ENCODE data around the gene NT5DC4. TPM values are rescaled to one million over a fixed set of nuclear protein-coding genes. Genes with fewer than 3 reads are reported as not detected.

The NT5DC4 gene
- total and polyA plus RNA-seq, 2 of the 4 experiments (the other 2 are of a cell fraction) = not detected

DNA sequence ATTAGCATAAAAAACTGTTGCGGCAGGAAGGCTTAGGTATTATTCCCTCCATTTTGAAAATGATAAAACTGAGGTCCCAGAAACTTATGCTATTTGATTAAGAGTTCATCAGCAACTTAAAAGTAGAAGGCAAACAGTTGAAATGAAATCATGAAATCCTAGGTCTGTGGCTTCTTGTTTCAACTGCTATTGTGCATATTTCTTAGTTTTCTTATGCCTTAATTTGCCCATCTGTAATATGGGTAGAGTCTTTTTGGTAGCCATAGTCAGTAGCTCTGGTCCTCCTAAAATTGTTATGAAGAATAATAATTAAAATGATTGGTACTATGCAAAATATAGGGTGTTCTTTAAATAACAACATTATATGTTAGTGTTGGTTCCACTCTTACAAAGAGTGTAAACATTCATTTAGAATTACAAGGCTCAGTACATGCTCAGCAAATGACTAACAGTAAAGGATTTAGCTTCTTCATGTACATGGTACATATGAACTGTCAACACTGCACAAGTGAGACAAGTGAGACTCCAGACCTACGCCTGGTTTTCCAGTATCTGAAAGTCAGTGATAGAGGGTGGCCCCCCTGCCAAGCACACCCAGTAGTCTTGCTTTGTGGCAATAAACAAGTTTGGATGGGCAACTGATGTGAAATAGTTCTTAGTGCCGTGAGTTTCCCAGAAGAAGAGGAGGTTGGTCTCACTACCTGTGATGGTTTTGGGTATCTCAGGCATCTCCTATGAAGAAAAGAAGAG is 53.9 kb downstream of the NT5DC4 start:
- no peak overlapping the region for H2AK9ac ChIP-seq (replicated peaks; ENCODE audit: low read depth, low read length, poor library complexity)
- ChIA-PET CTCF (interaction anchor here (1.4 kb wide), 1 partner anchor 167 kb away, joined by 4 read pairs; no protein-coding TSS in a partner anchor), POLR2A (ENCODE audit: unreplicated experiment) (no interaction called here)
- H3K36me3 ChIP-seq (ENCODE audit: control insufficient read depth, insufficient read depth, low read length) = no peaks in the 10 kb centered on the region
- H3K27ac ChIP-seq (ENCODE audit: insufficient read depth, low read length) = no peak overlapping the region
- no peak for ATAC-seq (ENCODE audit: low read depth)
- no peak overlapping the region for H2BK15ac ChIP-seq (ENCODE audit: low read depth, low read length)
- H4K8ac ChIP-seq (ENCODE audit: low read depth in 2 of 2, low read length in 2 of 2) = no peak overlapping the region
- in situ Hi-C loops (cut with MboI; ENCODE audit: low sequenced_read_pairs) (no loop called here), intact Hi-C loops (cut with micrococcal nuclease) (no loop called here), dilution Hi-C loops (cut with HindIII; ENCODE audit: low sequenced_read_pairs, unreplicated experiment) (no loop called here)
- no peaks in the 10 kb centered on the region for H3K27me3 ChIP-seq (ENCODE audit: control insufficient read depth, insufficient read depth, low read length)
- H3K18ac ChIP-seq (ENCODE audit: low read depth, low read length) = no peak overlapping the region
- no peak overlapping the region for H3K14ac ChIP-seq (replicated peaks; ENCODE audit: low read depth, low read length)
- no peaks in the 10 kb centered on the region for H3K79me1 ChIP-seq (ENCODE audit: low read depth in 1 of 2, low read length in 2 of 2)
- H3K4me3 ChIP-seq (ENCODE audit: insufficient read depth, low read depth, low read length) = no peak overlapping the region
- no peak overlapping the region for H2BK5ac ChIP-seq (ENCODE audit: low read depth, low read length, poor library complexity, severe bottlenecking)
- no peak overlapping the region for H2AFZ ChIP-seq (replicated peaks; ENCODE audit: low read length, poor library complexity)
- H3K9me3 ChIP-seq (ENCODE audit: control insufficient read depth, insufficient read depth, low read length) = no peaks in the 10 kb centered on the region
- no peak overlapping the region for H2BK20ac ChIP-seq (ENCODE audit: low read depth, low read length)
- no peak overlapping the region for H4K91ac ChIP-seq (ENCODE audit: insufficient read depth, low read depth, low read length)
- H3K9ac ChIP-seq (ENCODE audit: low read depth, low read length) = no peak overlapping the region
- no TSS peak for BruUV-seq (replicated peaks)
- no peak overlapping the region for H3K4ac ChIP-seq (ENCODE audit: low read depth, low read length)
- H2AK5ac ChIP-seq (ENCODE audit: low read depth, low read length) = no peak overlapping the region
- H4K20me1 ChIP-seq (ENCODE audit: insufficient read depth, low read length) = no peaks in the 10 kb centered on the region
- DNase-seq = no peak
- no peak overlapping the region for H4K5ac ChIP-seq (ENCODE audit: low read depth, low read length)
- no peaks in the 10 kb centered on the region for H3K4me1 ChIP-seq (ENCODE audit: control insufficient read depth, insufficient read depth, low read length)
- H3K23ac ChIP-seq (ENCODE audit: low read depth, low read length) = no peak overlapping the region
- no peak overlapping the region for H3K56ac ChIP-seq (ENCODE audit: extremely low read depth, insufficient read depth, low read length)
- no peak overlapping the region for H2BK120ac ChIP-seq (ENCODE audit: low read depth, low read length)
- TF ChIP-seq MAZ (IDR thresholded peaks at IDR 0.05; ENCODE audit: borderline replicate concordance, low read depth, low read length) = no peak
- TF ChIP-seq, protein P1, sequence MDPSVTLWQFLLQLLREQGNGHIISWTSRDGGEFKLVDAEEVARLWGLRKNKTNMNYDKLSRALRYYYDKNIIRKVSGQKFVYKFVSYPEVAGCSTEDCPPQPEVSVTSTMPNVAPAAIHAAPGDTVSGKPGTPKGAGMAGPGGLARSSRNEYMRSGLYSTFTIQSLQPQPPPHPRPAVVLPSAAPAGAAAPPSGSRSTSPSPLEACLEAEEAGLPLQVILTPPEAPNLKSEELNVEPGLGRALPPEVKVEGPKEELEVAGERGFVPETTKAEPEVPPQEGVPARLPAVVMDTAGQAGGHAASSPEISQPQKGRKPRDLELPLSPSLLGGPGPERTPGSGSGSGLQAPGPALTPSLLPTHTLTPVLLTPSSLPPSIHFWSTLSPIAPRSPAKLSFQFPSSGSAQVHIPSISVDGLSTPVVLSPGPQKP (IDR thresholded peaks at IDR 0.05; ENCODE audit: borderline replicate concordance, low read depth, low read length) = no peak
- TF ChIP-seq, protein P2, sequence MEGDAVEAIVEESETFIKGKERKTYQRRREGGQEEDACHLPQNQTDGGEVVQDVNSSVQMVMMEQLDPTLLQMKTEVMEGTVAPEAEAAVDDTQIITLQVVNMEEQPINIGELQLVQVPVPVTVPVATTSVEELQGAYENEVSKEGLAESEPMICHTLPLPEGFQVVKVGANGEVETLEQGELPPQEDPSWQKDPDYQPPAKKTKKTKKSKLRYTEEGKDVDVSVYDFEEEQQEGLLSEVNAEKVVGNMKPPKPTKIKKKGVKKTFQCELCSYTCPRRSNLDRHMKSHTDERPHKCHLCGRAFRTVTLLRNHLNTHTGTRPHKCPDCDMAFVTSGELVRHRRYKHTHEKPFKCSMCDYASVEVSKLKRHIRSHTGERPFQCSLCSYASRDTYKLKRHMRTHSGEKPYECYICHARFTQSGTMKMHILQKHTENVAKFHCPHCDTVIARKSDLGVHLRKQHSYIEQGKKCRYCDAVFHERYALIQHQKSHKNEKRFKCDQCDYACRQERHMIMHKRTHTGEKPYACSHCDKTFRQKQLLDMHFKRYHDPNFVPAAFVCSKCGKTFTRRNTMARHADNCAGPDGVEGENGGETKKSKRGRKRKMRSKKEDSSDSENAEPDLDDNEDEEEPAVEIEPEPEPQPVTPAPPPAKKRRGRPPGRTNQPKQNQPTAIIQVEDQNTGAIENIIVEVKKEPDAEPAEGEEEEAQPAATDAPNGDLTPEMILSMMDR (conservative IDR thresholded peaks at IDR 0.05; ENCODE audit: low read depth, low read length) = no peak
- no peak for TF ChIP-seq RCOR1 (IDR thresholded peaks at IDR 0.05; ENCODE audit: insufficient replicate concordance, low read length)
- TF ChIP-seq BHLHE40 (IDR thresholded peaks at IDR 0.05; ENCODE audit: low read depth, low read length) = no peak
- no peak for TF ChIP-seq POLR2A (IDR thresholded peaks at IDR 0.05; ENCODE audit: low read depth, low read length)
- TF ChIP-seq FOS (IDR thresholded peaks at IDR 0.05; ENCODE audit: low read depth, low read length) = no peak
- TF ChIP-seq, protein P3, sequence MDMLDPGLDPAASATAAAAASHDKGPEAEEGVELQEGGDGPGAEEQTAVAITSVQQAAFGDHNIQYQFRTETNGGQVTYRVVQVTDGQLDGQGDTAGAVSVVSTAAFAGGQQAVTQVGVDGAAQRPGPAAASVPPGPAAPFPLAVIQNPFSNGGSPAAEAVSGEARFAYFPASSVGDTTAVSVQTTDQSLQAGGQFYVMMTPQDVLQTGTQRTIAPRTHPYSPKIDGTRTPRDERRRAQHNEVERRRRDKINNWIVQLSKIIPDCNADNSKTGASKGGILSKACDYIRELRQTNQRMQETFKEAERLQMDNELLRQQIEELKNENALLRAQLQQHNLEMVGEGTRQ (IDR thresholded peaks at IDR 0.05; ENCODE audit: low read depth, low read length) = no peak
- no peak for TF ChIP-seq CHD1 (IDR thresholded peaks at IDR 0.05; ENCODE audit: low read depth, low read length)
- no peak for TF ChIP-seq NFE2L2 (IDR thresholded peaks at IDR 0.05; ENCODE audit: low read depth, low read length)
- TF ChIP-seq MXI1 (IDR thresholded peaks at IDR 0.05; ENCODE audit: borderline replicate concordance, low read depth, low read length) = no peak
- TF ChIP-seq CEBPB (IDR thresholded peaks at IDR 0.05; ENCODE audit: low read depth, low read length) = no peak
- TF ChIP-seq RAD21 (IDR thresholded peaks at IDR 0.05; ENCODE audit: low read length) = no peak
- no peak for TF ChIP-seq MAFK (IDR thresholded peaks at IDR 0.05; ENCODE audit: low read depth, low read length)
- no peak for TF ChIP-seq SMC3 (IDR thresholded peaks at IDR 0.05; ENCODE audit: low read depth, low read length)
- no peak for TF ChIP-seq RFX5 (IDR thresholded peaks at IDR 0.05; ENCODE audit: low read depth, low read length)
- no CpG with 5 or more reads among the region's 3 CpGs for WGBS, 2 experiments (ENCODE audit: extremely low coverage in 2 of 2, insufficient read length in 1 of 2)
- H3K4me2 ChIP-seq (ENCODE audit: low read depth, low read length) = no peak overlapping the region
- no peaks in the 10 kb centered on the region for H3K9me1 ChIP-seq (ENCODE audit: insufficient read depth, low read length)

Data from IMR-90 (cell line).